Effector memory CD8-positive, alpha-beta T cell (primary cell): ENCODE data around the gene RABGAP1.

Source experiments
- ATAC-seq: fragments of 150-1000 bp; cut with Tn5 transposase; replicated peaks from 2 replicates; pipeline ENCODE4 v1.10.0; 2021; ENCODE audit warnings: mild to moderate bottlenecking, moderate library complexity
- DNase-seq, 3 experiments: peaks; one replicate each; pipeline ENCODE4 v3.0.0; 2021
- H3K27ac Mint-ChIP-seq, 2 donors: one replicate each; pipeline ENCODE4 v1.8.0; 2022; ENCODE audit warnings: mild to moderate bottlenecking in 2 of 2, mixed read lengths in 2 of 2, moderate library complexity in 2 of 2
- H3K27me3 Mint-ChIP-seq, 2 donors: one replicate each; pipeline ENCODE4 v1.8.0; 2022; ENCODE audit warnings: mixed read lengths in 2 of 2
- H3K36me3 Mint-ChIP-seq: one replicate; pipeline ENCODE4 v1.8.0; 2022; ENCODE audit warnings: mild to moderate bottlenecking, moderate library complexity, mixed read lengths; ENCODE audit not compliant: insufficient read depth
- H3K4me1 Mint-ChIP-seq, 2 donors: one replicate each; pipeline ENCODE4 v1.8.0; 2022; ENCODE audit warnings: low read depth in 2 of 2, mixed read lengths in 2 of 2
- H3K4me3 Mint-ChIP-seq, 2 donors: one replicate each; pipeline ENCODE4 v1.8.0; 2022; ENCODE audit warnings: mild to moderate bottlenecking in 2 of 2, mixed read lengths in 2 of 2, moderate library complexity in 2 of 2
- H3K9me3 Mint-ChIP-seq, 2 donors: one replicate each; pipeline ENCODE4 v1.8.0; 2022; ENCODE audit warnings: mixed read lengths in 2 of 2

Gene RABGAP1

DNA sequence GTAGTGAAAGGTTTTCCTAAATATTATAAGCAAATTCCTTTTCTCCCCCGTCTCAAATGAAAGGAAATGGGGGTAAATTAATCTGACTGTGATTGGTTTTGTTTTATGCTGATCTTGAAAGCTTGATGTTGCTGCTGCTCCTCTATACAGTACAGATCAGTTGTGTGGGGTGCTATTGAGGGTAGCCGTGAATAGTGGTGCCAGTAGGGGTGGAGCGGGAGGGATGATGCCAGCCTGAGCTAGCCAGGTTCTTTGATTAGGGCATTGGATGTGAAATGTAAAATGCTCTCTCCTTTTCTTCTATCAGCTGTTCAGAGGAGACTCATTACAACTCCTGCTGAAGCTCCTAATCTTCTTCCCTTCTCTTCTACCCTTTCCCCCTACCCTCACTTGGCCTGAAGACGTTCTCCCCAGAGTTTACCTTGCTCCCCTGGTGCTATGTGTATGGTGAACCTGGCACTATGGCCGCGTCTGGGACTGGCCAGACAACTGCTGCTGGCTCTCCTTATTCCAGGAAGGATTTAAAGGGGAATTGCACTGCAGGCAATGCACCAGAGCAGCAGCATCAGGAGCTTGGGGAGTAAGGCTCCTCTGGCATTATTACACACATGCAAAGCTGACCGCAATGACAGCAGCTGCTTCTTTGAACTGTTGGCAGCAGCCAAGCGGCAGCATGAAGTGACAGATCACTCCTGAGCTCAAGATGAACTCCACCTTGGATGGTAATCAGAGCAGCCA lies 93.2 kb downstream of the RABGAP1 start:
- H3K4me1 Mint-ChIP-seq, result peaks cover 4 to 6% of the 10 kb centered on the region in 2 donors
- DNase-seq, result no peak
- H3K27ac Mint-ChIP-seq, result no peak overlapping the region
- no peaks in the 10 kb centered on the region for H3K27me3 Mint-ChIP-seq
- ATAC-seq, result no peak
- H3K36me3 Mint-ChIP-seq, result peaks cover 12% of the 10 kb centered on the region
- H3K4me3 Mint-ChIP-seq, result no peak overlapping the region
- H3K9me3 Mint-ChIP-seq, result no peaks in the 10 kb centered on the region

DNA sequence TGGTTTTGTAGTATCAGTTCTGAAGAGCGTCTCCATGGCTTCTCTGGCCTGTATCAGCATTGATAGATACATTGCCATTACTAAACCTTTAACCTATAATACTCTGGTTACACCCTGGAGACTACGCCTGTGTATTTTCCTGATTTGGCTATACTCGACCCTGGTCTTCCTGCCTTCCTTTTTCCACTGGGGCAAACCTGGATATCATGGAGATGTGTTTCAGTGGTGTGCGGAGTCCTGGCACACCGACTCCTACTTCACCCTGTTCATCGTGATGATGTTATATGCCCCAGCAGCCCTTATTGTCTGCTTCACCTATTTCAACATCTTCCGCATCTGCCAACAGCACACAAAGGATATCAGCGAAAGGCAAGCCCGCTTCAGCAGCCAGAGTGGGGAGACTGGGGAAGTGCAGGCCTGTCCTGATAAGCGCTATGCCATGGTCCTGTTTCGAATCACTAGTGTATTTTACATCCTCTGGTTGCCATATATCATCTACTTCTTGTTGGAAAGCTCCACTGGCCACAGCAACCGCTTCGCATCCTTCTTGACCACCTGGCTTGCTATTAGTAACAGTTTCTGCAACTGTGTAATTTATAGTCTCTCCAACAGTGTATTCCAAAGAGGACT lies 94.2 kb downstream of the RABGAP1 start:
- H3K27ac Mint-ChIP-seq, result no peak overlapping the region
- peaks cover 4 to 6% of the 10 kb centered on the region in 2 donors for H3K4me1 Mint-ChIP-seq
- H3K36me3 Mint-ChIP-seq, result peaks cover 12% of the 10 kb centered on the region
- no peak for DNase-seq
- no peak overlapping the region for H3K4me3 Mint-ChIP-seq
- ATAC-seq, result no peak
- H3K27me3 Mint-ChIP-seq, result no peaks in the 10 kb centered on the region
- no peaks in the 10 kb centered on the region for H3K9me3 Mint-ChIP-seq

DNA sequence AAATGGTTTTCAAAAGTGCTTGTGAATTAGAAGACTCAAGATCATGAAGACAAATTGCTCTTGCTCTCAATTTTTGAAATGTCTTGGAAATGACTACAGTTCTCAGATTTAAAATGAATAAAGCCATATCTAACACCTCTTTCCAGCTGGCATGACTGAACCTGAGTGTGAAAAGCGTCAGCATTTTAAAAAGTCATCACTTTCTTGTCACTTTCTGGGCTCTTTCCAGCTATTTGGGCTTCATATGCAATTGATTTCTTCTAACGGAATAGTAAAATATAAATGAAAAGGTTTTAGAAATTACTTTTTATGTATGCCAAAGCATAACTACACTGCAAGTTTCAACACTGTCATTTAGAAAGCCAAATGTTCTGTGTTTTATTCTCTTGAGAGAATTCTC lies 95.0 kb downstream of the RABGAP1 start:
- Mint-ChIP-seq H3K27ac (no peak overlapping the region), H3K27me3 (no peaks in the 10 kb centered on the region), H3K4me3 (no peak overlapping the region), H3K36me3 (peaks cover 12% of the 10 kb centered on the region), H3K4me1 (peaks cover 4 to 6% of the 10 kb centered on the region in 2 donors), H3K9me3 (no peaks in the 10 kb centered on the region)
- ATAC-seq (no peak), DNase-seq (no peak)

DNA sequence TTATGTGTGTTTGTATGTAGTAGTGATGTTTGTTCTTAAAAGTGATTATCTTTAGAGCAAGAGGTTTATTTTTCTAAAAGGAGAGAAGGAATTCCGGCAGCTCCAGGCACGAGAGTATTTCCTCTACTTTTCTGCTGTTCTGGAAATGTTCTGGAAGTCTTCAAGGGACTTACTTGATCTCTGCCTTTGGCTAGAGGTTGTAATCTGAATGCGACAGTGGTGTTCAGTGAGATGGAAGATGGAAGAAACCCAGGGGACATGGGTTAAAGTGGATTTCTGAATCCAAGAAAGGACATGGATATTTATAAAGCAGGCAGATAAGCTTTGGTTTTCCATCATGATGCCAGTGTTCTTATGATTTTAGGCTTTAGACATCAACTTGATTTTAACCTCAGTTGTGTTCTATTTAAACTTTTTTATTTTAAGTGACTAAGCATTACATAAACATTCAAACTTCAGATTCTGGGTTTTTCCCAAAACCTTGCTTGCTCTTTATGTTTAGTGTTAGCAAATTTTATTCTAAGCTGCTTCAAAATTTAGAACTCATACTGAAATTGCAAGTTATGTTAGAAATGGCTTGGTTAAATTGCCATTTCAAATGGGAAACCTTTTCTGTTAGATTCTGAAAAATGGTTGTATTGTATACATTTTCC lies 96.2 kb downstream of the RABGAP1 start:
- no peaks in the 10 kb centered on the region for H3K27me3 Mint-ChIP-seq
- ATAC-seq (no peak), DNase-seq (no peak)
- H3K4me3 Mint-ChIP-seq, result no peak overlapping the region
- peaks cover 7% of the 10 kb centered on the region for H3K36me3 Mint-ChIP-seq
- no peak overlapping the region for H3K27ac Mint-ChIP-seq
- H3K9me3 Mint-ChIP-seq, result no peaks in the 10 kb centered on the region
- peaks cover 3 to 4% of the 10 kb centered on the region in 2 donors for H3K4me1 Mint-ChIP-seq

DNA sequence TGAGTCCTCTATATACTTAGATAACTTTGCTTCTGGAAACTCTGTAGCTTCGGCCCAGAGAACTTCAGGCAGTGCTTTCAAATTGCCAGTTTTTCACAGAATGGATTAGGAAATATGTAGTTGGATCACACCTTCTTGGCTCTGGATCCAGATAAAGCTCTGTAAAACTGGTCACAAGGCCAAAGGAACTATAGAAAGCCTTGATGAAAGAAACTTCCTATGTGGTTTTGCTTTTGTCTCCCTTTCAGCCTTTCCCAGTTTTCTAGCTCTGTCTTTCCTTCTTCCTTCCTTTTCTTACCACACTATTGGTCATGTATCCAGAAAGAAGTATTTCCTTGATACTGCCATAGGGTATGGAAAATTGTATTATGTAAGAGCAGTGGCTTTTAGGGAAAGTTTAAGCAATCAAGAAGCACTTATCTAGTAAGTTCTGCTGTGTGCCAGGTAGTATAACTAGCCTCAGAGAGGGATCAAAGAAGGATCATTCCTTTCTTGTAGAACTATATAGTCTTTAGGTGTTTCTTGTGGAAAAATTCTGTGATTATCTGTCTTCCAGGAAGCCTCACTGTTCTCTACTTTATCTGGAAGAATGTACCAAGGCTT lies 98.9 kb downstream of the RABGAP1 start:
- H3K9me3 Mint-ChIP-seq, result no peaks in the 10 kb centered on the region
- DNase-seq (no peak), ATAC-seq (no peak)
- H3K27ac Mint-ChIP-seq, result peak overlapping the region in 1 of 2 donors; percentile 23
- peaks cover 3 to 4% of the 10 kb centered on the region in 2 donors for H3K4me1 Mint-ChIP-seq
- H3K27me3 Mint-ChIP-seq, result no peaks in the 10 kb centered on the region
- peaks cover 10% of the 10 kb centered on the region for H3K36me3 Mint-ChIP-seq
- H3K4me3 Mint-ChIP-seq, result no peak overlapping the region

DNA sequence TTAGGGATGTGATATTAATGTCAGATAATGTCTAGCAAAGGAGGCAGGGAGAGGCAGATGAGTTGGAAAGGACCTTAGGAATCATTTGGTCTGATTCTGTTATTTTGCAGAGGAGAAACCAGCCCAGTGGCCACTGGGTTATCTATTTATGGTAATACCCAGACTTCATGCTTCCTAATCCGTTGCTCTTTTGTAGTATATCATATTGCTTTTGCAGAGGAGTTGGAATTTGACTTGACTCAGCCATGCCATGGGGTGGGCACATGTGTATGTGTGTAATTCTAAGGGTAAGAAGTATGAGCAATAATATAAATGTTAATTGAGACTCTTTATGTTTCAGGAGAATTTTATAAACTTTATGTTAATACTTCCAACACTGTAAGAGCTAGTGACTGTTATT lies 100.0 kb downstream of the RABGAP1 start:
- no peaks in the 10 kb centered on the region for H3K27me3 Mint-ChIP-seq
- H3K36me3 Mint-ChIP-seq, result peaks cover 7% of the 10 kb centered on the region
- ATAC-seq, result no peak
- H3K27ac Mint-ChIP-seq, result no peak overlapping the region
- no peaks in the 10 kb centered on the region for H3K9me3 Mint-ChIP-seq
- no peak for DNase-seq
- H3K4me3 Mint-ChIP-seq, result no peak overlapping the region
- H3K4me1 Mint-ChIP-seq, result peaks cover 0 to 3% of the 10 kb centered on the region in 2 donors

DNA sequence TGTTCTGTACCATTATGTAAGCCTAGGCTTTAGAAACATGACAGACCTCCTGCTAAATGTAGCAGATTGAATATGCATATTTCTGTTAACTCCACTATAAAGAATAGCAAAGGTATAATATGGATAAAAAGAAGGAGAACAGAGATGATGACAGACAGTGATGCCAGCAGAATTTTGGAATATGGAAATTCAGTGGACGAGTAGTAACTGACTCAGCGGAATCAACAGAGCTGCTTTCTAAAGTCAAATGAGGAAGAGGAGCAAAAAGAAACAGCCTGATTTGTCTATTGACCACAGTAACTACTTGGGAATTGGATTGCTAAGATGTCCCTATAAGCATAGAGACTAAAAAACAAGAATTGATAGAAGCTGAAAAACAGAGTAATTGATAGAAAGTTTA lies 100.7 kb downstream of the RABGAP1 start:
- no peaks in the 10 kb centered on the region for H3K27me3 Mint-ChIP-seq
- no peak overlapping the region for H3K4me3 Mint-ChIP-seq
- no peak for DNase-seq
- no peak for ATAC-seq
- H3K9me3 Mint-ChIP-seq, result no peaks in the 10 kb centered on the region
- peaks cover 0 to 3% of the 10 kb centered on the region in 2 donors for H3K4me1 Mint-ChIP-seq
- peaks cover 7% of the 10 kb centered on the region for H3K36me3 Mint-ChIP-seq
- H3K27ac Mint-ChIP-seq, result no peak overlapping the region

DNA sequence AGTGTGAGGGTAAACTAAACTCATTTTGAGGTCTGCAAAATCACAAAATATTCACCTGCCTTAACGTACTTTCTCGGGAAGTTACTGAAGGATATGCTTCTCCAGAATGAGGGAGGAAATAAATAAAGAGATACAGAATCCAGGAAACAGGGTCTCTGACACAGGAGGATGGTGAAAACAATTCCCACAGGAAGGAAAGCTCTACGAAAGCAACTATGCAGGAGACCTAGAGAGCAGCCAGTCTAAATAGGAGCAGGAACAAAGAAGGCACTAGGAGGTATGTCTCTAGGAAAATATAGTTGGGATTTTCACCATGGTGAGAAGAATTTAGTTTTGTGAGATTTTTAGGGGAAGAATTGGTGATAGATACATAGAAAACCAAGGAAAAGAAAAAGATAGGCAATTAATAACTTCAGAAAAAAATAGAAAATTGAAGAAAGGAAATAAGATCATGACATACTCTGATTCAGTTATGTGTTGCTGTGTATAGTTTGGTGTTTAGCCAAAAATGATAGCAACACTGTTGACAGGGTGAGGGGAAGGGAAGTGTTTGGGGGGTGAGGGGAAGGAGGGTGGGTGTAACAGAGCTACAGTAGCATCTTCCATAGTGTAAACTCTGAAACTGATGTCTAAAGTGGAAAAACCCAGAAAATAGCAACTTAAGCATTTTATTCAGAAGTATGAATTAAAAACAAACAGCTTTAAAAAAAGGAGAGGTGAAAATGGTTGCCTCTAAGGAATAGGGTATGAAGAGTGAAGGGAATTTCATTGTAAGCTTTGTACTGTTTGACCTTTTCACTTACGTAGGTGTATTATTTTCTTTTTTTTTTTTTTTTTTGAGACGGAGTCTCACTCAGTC lies 102.5 kb downstream of the RABGAP1 start:
- peaks cover 7% of the 10 kb centered on the region for H3K36me3 Mint-ChIP-seq
- no peaks in the 10 kb centered on the region for H3K27me3 Mint-ChIP-seq
- no peak for DNase-seq
- no peaks in the 10 kb centered on the region for H3K9me3 Mint-ChIP-seq
- ATAC-seq, result no peak
- H3K4me3 Mint-ChIP-seq, result no peak overlapping the region
- no peak overlapping the region for H3K27ac Mint-ChIP-seq
- no peaks in the 10 kb centered on the region for H3K4me1 Mint-ChIP-seq

DNA sequence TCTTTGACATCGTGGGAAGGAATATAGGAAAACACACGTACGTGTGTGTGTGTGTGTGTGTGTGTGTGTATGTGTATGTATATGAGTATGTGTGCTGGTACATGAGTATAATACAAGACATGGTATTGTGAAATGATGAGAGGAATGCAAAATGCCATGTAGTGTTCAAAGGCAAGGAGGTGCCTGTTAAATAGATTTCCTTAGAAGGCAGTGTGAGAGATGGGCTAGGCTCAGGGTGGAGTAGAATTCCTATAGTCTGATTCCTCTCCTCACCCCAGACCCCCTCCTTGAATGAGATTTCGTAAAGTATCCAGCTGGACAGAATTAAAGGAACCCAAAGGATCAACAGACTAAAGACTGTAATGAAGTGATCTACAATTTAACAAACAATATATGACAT lies 103.8 kb downstream of the RABGAP1 start:
- H3K27me3 Mint-ChIP-seq, result no peaks in the 10 kb centered on the region
- ATAC-seq (no peak), DNase-seq (no peak)
- no peaks in the 10 kb centered on the region for H3K4me1 Mint-ChIP-seq
- H3K36me3 Mint-ChIP-seq, result peaks cover 7% of the 10 kb centered on the region
- H3K4me3 Mint-ChIP-seq, result no peak overlapping the region
- H3K9me3 Mint-ChIP-seq, result no peaks in the 10 kb centered on the region
- H3K27ac Mint-ChIP-seq, result no peak overlapping the region

DNA sequence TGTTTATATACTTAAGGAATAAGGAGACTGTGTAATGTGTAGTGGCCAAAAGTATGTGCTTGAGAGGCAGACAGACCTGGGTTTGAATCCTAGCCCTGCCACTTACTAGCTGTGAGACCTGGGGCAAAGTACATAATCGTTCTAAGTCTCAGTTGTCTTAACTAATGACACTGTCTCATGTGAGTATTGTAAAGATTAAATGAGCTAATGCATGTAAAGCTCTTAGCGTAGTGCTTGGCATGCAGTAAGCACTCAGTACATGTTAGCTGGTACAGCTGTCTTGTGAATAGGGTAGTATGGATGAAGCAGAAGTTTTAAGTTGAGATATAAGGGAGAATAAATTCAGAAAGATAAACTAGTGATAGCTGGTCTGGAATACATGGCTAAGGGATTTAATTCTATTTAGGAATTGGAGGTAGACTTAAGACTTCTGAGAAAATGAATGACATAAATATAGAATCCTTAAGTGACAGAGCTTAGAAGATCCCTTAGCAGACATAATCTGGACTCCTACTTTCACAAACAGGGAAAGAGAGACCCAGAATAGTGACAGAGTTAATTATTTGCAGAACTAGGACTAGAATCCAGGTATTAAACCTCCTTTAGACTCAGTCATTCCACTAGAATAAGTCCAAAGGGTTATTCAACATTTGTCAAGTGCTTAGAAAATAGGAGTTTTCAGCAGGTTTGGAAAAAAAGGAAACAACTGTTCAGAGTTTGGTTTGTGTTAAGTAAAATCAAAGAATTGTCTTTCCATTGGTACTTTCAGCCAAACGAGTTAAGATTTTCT lies 105.8 kb downstream of the RABGAP1 start:
- H3K9me3 Mint-ChIP-seq, result no peaks in the 10 kb centered on the region
- DNase-seq (no peak), ATAC-seq (no peak)
- no peaks in the 10 kb centered on the region for H3K4me1 Mint-ChIP-seq
- H3K4me3 Mint-ChIP-seq, result no peak overlapping the region
- peak overlapping the region in 1 of 2 donors; percentile 2 for H3K27ac Mint-ChIP-seq
- peaks cover 7% of the 10 kb centered on the region for H3K36me3 Mint-ChIP-seq
- no peaks in the 10 kb centered on the region for H3K27me3 Mint-ChIP-seq

DNA sequence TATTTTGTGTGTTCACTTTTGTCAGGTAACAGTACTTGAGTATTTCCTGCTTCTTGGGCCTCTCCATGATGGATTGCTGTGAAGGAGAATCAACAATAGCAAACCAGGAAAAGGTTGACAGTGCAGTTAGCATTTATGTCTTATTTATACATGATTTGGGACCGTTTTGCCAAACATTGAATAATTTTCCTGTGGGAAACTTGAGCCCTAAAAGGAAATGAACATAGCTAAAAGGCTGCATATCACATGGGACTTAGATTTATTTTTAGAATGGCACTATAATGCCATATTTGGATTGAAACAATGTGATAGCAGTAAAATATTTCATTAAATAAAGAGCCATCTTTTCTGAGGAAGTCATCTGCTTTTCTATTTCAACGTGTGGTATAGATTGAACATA lies 107.9 kb downstream of the RABGAP1 start:
- H3K36me3 Mint-ChIP-seq, result peaks cover 4% of the 10 kb centered on the region
- no peak overlapping the region for H3K4me3 Mint-ChIP-seq
- DNase-seq (no peak), ATAC-seq (no peak)
- H3K4me1 Mint-ChIP-seq, result peaks cover 0 to 3% of the 10 kb centered on the region in 2 donors
- no peak overlapping the region for H3K27ac Mint-ChIP-seq
- no peaks in the 10 kb centered on the region for H3K9me3 Mint-ChIP-seq
- H3K27me3 Mint-ChIP-seq, result no peaks in the 10 kb centered on the region

DNA sequence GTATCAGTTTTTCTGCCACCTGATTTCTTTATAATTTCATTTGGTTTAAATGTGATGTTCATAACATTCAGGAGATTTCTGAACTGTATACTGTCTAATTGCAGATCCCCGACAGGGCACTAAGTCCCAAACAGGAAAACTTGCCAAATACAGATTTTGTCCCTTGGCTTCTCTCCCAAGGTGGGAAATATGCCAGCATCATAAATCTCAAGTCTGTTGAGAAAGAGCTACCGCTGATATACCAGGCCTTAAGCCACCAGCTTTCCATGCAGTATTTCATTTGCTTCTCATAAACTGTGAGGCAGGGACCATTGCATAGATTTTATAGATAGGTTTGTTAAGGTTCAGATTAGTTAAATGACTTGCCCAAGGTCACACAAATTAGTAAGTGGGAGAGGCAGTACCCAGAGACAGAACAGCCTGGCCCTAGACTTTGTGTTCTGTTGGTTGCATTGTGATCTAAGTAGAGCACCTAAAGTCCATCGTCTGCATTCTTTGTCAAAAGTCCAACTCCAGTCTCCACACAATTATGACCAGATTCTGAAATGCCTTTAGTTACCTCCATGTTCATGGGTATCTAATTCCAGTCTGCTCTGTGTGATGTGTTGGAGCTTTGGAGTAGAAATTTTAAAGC lies 108.9 kb downstream of the RABGAP1 start:
- no peak for DNase-seq
- no peak for ATAC-seq
- no peak overlapping the region for H3K4me3 Mint-ChIP-seq
- H3K36me3 Mint-ChIP-seq, result peaks cover 5% of the 10 kb centered on the region
- peaks cover 0 to 4% of the 10 kb centered on the region in 2 donors for H3K4me1 Mint-ChIP-seq
- H3K27me3 Mint-ChIP-seq, result no peaks in the 10 kb centered on the region
- no peak overlapping the region for H3K27ac Mint-ChIP-seq
- H3K9me3 Mint-ChIP-seq, result no peaks in the 10 kb centered on the region
